M059J (cell line): ENCODE measurements around the gene RANBP17. TPM values are rescaled to one million over a fixed set of nuclear protein-coding genes. Genes with fewer than 3 reads are reported as not detected.
"Not testable (repeated sequence)": the region's sequence is repeated elsewhere in the genome, so short reads cannot be mapped to it uniquely, and the experiment has no call there.

Source experiments
- DNase-seq: peaks from one replicate; pipeline ENCODE4 v3.0.0-alpha.2; 2012; ENCODE audit warnings: low read depth
- total RNA-seq: library from RNA; depleted of rRNA; stranded (reverse); fragments of >200 nt; shearing (Covaris generic); gene quantifications from 2 replicates; pipeline ENCODE4 v1.2.3, GENCODE V29; 2014

Gene RANBP17
- total RNA-seq, 1 experiment from 2014 or later = not detected

- no peak for DNase-seq
Measured at GRCh38 chr5:170867825-170868224, 6.0 kb downstream of the RANBP17 start.

- not testable (repeated sequence) for DNase-seq
Measured at GRCh38 chr5:170870390-170870789, 8.6 kb downstream of the RANBP17 start.

- no peak for DNase-seq
Measured at GRCh38 chr5:170874017-170874416, 12.2 kb downstream of the RANBP17 start.

GRCh38 chr5:170875811-170876210 is 14.0 kb downstream of the RANBP17 start:
- DNase-seq = no peak

DNA sequence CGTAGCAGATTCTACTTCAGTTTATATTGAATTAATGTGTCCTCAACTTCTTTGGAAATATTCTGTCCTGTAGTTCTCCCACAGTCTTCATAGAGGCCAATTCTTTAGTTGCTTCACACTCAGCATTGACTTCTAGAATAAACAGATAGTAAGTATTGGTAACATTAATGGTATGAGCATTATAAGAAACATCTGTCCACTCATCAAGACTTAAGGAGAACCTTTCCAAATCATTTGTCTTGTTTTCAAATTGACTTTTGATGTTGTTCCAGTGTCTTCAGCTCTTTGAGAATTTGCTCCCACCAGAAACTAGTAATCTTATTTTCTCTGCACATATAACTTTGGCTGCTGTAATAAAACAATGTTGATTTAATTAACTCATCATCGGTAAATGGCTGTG is 18.3 kb downstream of the RANBP17 start:
- no peak for DNase-seq

- no peak for DNase-seq
Measured at GRCh38 chr5:170882345-170882744, 20.5 kb downstream of the RANBP17 start.

DNA sequence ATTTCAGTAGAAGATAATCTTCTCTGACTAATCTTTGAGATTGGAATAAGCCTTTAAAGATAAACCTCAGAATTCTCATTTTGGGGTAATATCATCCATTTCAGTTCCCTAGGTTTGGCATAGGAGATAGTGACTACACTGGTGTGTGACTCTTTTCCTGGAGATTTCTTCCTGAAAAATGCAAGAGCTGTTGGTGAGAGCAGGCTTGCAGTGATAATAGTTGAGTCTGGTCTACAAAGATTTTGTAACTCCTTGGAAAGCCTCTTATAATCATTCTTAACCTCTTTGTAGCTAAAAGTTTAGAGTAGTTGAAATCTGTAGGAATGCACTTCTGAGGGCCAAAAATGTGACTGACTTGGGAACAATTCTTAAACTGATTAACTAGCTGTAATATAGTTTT is 23.4 kb downstream of the RANBP17 start:
- DNase-seq = no peak

DNA sequence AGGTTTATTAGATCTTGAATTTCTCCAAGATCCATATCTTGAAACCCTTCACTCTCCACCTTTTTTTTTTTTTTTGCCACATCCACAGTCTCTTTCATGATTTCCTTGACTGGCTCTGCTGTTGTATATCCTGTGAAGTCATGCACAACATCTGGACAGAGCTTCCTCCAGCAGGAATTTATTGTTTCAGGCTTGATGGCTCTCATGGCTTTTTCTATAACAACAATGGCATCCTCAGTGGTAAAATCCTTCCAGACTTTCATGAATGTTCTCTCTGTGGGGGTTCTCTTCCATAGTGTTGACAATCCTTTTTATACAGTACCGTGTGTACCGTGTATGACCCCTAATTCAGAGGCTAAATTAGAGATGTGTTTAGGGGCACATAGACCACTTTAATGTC is 24.0 kb downstream of the RANBP17 start:
- no peak for DNase-seq

- no peak for DNase-seq
Measured at GRCh38 chr5:170886210-170886894, 24.5 kb downstream of the RANBP17 start.

DNA sequence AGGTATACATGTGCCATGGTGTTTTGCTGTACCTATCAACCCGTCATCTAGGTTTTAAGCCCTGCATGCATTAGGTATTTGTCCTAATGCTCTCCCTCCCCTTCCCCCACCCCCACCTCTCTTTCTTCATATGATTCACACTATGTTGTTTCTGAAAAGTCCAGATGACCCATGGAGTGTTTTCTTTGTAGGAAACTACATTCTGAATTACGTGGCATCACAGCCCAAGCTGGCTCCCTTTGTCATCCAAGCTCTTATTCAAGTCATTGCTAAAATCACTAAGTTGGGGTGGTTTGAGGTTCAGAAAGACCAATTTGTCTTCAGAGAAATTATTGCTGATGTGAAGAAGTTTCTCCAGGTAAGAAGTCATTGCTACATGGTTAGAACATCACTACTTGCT is 30.4 kb downstream of the RANBP17 start:
- peak; percentile 7 for DNase-seq

GRCh38 chr5:170894665-170895064 is 32.8 kb downstream of the RANBP17 start:
- no peak for DNase-seq

DNA sequence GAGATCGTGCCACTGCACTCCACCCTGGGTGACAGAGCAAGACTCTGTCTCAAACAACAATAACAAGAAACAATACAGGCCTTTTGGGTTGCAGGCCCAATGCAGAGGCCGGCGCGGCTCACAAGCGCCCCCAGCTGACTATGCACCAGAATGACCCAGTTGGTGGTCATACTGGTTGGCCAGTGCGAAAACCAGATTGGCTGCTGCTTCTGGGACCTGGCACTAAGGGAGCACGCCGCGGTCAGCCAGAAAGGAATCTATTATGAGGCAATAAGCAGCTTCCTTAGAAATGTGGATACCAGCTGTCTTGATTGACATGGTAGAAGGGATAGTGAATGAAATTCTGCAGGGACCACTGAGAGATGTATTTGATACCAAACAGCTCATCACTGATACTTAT is 35.0 kb downstream of the RANBP17 start:
- DNase-seq = peak; percentile 5

DNA sequence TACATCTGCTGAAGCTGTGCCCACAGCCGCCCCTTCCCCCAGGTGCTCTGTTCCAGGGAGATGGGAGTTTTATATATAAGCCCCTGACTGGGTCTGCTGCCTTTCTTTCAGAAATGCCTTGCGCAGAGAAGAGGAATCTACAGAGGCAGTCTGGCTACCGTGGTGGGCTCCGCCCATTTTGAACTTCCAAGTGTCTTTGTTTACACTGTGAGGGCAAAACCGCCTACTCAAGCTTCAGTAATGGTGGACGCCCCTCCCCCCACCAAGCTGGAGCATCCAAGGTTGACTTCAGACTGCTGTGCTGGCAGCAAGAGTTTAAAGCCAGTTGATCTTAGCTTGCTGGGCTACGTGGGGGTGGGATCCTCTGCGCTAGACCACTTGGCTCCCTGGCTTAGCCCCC is 41.3 kb downstream of the RANBP17 start:
- DNase-seq = no peak

GRCh38 chr5:170907758-170908157 is 45.9 kb downstream of the RANBP17 start:
- DNase-seq = peak; percentile 15

GRCh38 chr5:170913573-170913972 is 51.8 kb downstream of the RANBP17 start:
- DNase-seq = no peak

GRCh38 chr5:170917113-170917512 is 55.3 kb downstream of the RANBP17 start:
- no peak for DNase-seq

- no peak for DNase-seq
Measured at GRCh38 chr5:170920196-170920595, 58.4 kb downstream of the RANBP17 start.

- not testable (repeated sequence) for DNase-seq
Measured at GRCh38 chr5:170922331-170922730, 60.5 kb downstream of the RANBP17 start.

DNA sequence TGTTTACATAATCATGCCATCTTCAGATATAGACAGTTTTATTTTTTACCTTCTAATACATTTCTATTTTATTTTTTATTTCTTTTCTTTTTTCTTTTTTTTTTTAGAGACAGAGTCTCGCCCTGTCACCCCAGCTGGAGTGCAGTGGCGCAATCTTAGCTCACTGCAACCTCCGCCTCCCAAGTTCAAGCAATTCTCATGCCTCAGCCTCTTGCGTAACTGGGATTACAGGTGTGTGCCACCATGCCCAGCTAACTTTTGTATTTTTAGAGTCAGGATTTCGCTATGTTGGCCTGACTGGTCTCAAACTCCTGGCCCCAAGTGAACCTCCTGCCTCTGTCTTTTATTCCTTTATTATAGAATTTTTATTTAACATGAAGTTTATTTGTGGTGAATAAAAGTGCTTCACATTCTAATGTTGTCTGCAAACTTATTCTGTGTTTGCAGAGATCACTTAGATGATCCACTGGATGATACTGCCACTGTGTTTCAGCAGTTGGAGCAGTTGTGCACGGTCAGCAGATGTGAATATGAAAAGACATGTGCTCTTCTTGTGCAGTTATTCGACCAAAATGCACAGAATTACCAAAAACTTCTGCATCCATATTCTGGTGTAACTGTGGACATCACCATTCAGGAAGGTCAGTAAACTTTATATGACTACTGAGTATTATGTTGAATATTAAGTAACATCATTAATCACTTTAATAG is 62.2 kb downstream of the RANBP17 start:
- DNase-seq = no peak

DNA sequence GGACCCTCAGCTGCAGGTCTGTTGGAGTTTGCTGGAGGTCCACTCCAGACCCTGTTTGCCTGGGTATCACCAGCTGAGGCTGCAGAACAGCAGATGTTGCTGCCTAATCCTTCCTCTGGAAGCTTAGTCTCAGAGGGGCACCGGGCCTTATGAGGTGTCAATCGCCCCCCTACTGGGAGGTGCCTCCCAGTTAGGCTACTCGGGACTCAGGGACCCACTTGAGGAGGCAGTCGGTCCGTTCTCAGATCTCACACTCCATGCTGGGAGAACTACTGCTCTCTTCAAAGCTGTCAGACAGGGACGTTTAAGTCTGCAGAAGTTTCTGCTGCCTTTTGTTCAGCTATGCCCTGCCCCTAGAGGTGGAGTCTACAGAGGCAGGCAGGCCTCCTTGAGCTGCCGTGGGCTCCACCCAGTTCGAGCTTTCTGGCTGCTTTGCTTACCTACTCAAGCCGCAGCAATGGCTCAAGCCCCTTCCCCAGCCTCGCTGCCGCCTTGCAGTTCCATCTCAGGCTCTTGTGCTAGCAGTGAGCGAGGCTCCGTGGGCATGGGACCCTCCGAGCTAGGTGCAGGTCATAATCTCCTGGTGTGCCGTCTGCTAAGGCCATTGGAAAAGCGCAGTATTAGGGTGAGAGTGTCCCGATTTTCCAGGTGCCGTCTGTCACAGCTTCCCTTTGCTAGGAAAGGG is 73.9 kb downstream of the RANBP17 start:
- not testable (repeated sequence) for DNase-seq

DNA sequence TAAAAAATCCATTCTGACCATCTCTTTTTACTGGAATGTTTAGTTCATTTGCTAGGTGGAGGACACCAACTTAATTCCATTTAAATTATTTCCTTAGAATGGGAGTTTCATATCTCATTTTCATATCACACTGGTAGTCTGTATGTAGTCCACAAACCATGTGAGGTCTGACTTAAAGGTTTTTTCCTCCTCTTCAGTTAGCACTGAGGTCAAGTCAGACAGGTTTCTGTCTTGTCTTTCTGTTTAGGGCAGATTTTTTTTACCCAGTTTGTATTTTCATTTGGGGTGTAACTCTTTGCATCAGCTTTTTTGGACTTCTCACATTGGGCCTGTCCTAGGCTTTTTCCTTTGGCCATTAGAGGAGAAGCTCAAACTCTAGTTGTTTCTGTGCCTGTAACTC is 75.3 kb downstream of the RANBP17 start:
- DNase-seq = no peak

DNA sequence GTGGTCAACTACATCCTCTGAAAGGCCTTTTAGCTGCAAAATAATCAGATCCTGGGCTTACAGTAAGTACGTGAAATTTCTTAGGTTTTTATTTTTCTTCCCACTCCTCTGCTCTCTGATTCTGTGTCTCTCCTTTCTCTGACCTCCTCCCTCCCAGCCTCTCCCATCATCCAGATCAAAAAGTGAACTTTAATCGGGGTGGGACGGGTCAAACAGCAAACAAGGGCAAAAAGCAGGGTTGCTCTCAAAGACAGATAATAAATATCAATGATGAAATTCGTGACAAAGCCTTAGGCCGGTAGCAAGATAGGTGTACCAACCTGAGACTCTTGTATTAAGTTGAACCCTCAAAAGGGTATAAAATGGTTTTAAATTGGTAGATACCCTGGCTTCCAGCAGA is 76.1 kb downstream of the RANBP17 start:
- no peak for DNase-seq

GRCh38 chr5:170939178-170939577 is 77.4 kb downstream of the RANBP17 start:
- no peak for DNase-seq
